ENCODE data around the gene EIF2S1. TPM values are rescaled to one million over a fixed set of nuclear protein-coding genes. Genes with fewer than 3 reads are reported as not detected.
A peak's percentile ranks its signal among the peaks of the same experiment; 100 is the strongest.
"Not testable (repeated sequence)": the region's sequence is repeated elsewhere in the genome, so short reads cannot be mapped to it uniquely, and the experiment has no call there.

Gene EIF2S1
- total RNA-seq, 2 donors from 2014 or later, result 95.0 to 198 TPM

DNA sequence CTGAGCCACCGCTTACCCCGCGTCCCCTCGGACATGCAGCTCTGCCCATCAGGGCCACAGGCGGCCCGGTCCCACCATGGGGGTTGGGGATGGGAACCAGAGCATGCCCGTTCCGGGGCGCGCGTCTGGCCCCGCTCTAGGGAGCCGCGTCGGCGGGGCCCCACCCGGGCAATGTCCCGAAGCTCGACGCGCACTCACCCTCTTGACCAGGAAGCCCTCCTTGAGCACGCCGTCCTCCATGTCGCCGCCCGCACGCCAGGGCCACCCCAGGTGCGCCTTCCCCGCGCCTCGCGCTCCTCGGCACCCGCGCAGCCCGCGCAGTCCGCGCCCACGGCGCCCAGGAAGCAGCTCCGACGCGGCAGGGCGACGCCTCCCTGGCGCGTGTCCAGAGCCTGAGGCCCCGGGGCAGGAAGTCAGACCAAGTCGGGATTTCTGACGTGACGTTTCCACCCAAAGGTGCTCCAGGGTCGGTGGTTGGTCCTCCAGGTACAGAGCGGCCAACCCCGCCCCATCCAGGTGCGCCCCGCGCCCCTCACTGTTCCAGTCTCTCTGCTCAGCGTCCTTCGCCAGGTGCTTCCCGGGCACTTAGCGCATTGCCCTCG lies 51.8 kb downstream of the EIF2S1 start, which contains the start of gene PLEK2:
TSS of gene PLEK2 (minus strand) at position 346 of the 602 bp plus-strand sequence. CDS start at position 240, 106 bp downstream.
- H3K27me3 Mint-ChIP-seq, result no peaks in the 10 kb centered on the region
- H3K36me3 Mint-ChIP-seq (ENCODE audit: low read depth), result no peaks in the 10 kb centered on the region
- peak; percentile 70 for ATAC-seq (replicated peaks)
- peak within 1 kb of the TSS; percentile 78 for H3K4me3 Mint-ChIP-seq
- H3K4me1 Mint-ChIP-seq, result peaks cover 5% of the 10 kb centered on the region
- H3K9me3 Mint-ChIP-seq, result no peaks in the 10 kb centered on the region
- H3K27ac Mint-ChIP-seq, result no peak within 1 kb of the TSS

DNA sequence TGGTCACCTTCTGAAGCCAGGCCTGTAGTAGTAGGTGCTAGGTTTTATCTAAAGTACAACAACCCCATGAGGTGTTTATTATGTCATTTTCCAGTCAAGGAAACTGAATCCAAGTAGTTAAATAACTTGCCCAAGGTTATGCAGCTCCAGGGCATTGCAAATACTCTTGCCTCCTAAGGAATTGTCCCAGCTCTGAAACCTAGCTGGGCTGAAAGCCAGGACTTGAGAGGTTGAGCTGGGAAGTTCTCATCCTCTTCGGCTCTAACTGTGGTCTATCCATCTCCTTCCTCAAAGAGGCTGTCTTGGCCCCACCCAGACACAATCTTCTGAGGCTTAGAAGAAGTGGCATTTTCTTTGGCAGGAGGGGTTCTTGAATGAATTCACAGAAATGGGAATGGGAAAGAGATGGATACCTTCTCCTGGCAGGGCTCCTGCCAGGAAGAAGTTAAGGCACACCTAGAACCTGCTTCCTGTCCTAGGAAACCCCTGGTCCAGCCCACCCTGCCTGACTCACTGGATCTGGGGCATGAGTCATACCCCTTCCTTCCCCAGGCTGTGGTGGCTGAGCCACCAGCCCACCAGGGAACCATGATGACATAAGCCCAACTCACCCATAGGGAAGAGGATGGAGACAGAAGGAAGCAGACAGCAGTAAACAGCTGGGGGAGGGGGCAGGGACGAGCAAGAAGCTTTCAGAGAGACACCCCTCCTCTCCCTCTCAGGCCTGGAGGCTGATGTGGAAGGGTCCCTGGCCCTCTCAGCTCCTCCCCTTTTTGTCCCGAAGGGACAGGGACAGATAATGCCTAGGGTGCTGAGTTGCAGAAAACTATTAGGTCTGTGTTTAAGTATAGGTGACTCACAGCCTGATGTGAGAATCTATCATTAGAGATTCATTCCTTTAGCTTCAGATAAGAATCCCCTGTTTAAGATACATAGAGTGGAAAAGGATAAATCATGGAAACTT lies 54.0 kb downstream of the EIF2S1 start:
- H3K36me3 Mint-ChIP-seq (ENCODE audit: low read depth), result no peaks in the 10 kb centered on the region
- peak overlapping the region; percentile 20 for H3K4me3 Mint-ChIP-seq
- no peaks in the 10 kb centered on the region for H3K27me3 Mint-ChIP-seq
- ATAC-seq (replicated peaks), result peak; percentile 89
- peak overlapping the region; percentile 66 for H3K27ac Mint-ChIP-seq
- H3K9me3 Mint-ChIP-seq, result no peaks in the 10 kb centered on the region
- peaks cover 5% of the 10 kb centered on the region for H3K4me1 Mint-ChIP-seq

DNA sequence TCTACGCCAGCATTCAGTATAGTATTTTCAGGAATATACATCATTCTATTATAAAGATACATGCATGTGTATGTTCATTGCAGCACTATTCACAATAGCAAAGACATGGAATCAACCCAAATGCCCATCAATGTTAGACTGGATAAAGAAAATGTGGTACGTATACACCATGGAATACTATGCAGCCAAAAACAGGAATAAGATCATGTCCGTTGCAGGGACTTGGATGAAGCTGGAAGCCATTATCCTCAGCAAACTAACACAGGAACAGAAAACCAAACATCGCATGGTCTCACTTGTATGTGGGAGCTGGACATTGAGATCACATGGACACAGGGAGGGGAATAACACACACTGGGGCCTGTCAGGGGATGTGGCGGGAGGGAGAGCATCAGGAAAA lies 55.5 kb downstream of the EIF2S1 start:
- not testable (repeated sequence) for H3K4me1 Mint-ChIP-seq; H3K36me3 Mint-ChIP-seq (ENCODE audit: low read depth); H3K27me3 Mint-ChIP-seq; ATAC-seq (replicated peaks); H3K9me3 Mint-ChIP-seq; H3K4me3 Mint-ChIP-seq; H3K27ac Mint-ChIP-seq

- H3K27me3 Mint-ChIP-seq, result no peaks in the 10 kb centered on the region
- H3K4me3 Mint-ChIP-seq, result no peak overlapping the region
- ATAC-seq (replicated peaks), result no peak
- H3K36me3 Mint-ChIP-seq (ENCODE audit: low read depth), result no peaks in the 10 kb centered on the region
- H3K9me3 Mint-ChIP-seq, result no peaks in the 10 kb centered on the region
- peaks cover 5% of the 10 kb centered on the region for H3K4me1 Mint-ChIP-seq
- no peak overlapping the region for H3K27ac Mint-ChIP-seq
Measured at GRCh38 chr14:67416085-67416484, 56.0 kb downstream of the EIF2S1 start.

DNA sequence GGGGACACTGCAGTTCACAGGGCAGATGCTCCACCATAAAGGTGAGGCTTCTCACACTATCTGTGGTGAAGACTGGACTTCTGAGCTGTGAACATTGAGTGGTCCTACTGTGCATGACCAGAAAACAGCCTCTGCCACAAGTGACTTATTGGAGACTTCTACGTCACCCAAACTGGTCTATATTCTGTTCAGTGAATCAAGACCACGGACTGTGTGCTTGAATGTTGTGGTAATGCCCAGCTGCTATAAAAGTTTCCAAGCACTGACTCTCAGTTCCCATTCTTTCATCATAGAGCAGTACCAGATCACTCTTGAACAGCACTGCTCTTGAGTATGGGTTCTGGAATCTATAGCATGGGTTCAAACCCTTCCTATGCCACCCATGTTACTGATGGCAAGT lies 56.7 kb downstream of the EIF2S1 start:
- ATAC-seq (replicated peaks), result no peak
- no peaks in the 10 kb centered on the region for H3K36me3 Mint-ChIP-seq (ENCODE audit: low read depth)
- no peak overlapping the region for H3K4me3 Mint-ChIP-seq
- H3K27ac Mint-ChIP-seq, result no peak overlapping the region
- H3K9me3 Mint-ChIP-seq, result no peaks in the 10 kb centered on the region
- H3K27me3 Mint-ChIP-seq, result no peaks in the 10 kb centered on the region
- peaks cover 5% of the 10 kb centered on the region for H3K4me1 Mint-ChIP-seq

DNA sequence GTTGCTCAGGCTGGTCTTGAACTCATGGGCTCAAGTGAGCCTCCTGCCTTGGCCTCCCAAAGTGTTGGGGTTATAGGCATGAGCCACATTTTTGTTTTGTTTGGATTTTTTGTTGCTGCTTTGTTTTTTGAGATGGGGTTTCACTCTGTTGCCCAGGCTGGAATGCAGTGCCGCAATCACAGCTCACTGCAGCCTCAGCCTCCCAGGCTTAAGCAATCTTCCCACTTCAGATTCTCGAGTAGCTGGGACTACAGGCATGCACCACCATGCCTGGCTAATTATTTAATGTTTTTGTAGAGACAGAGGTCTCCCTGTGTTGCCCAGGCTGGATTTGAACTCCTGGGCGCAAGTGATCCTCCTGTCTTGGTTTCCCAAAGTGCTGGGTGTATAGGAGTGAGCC lies 57.5 kb downstream of the EIF2S1 start:
- Mint-ChIP-seq H3K36me3 (ENCODE audit: low read depth) (no peaks in the 10 kb centered on the region), H3K4me3 (no peak overlapping the region), H3K27ac (no peak overlapping the region), H3K9me3 (no peaks in the 10 kb centered on the region), H3K27me3 (no peaks in the 10 kb centered on the region), H3K4me1 (peaks cover 5% of the 10 kb centered on the region)
- no peak for ATAC-seq (replicated peaks)

- Mint-ChIP-seq H3K4me1 (peaks cover 5% of the 10 kb centered on the region), H3K36me3 (ENCODE audit: low read depth) (no peaks in the 10 kb centered on the region), H3K9me3 (no peaks in the 10 kb centered on the region), H3K4me3 (no peak overlapping the region), H3K27me3 (peaks cover 4% of the 10 kb centered on the region), H3K27ac (no peak overlapping the region)
- no peak for ATAC-seq (replicated peaks)
Measured at GRCh38 chr14:67418401-67419191, 58.5 kb downstream of the EIF2S1 start.

GRCh38 chr14:67420102-67420739 lies 60.1 kb downstream of the EIF2S1 start:
- ATAC-seq (replicated peaks), result peak; percentile 59

DNA sequence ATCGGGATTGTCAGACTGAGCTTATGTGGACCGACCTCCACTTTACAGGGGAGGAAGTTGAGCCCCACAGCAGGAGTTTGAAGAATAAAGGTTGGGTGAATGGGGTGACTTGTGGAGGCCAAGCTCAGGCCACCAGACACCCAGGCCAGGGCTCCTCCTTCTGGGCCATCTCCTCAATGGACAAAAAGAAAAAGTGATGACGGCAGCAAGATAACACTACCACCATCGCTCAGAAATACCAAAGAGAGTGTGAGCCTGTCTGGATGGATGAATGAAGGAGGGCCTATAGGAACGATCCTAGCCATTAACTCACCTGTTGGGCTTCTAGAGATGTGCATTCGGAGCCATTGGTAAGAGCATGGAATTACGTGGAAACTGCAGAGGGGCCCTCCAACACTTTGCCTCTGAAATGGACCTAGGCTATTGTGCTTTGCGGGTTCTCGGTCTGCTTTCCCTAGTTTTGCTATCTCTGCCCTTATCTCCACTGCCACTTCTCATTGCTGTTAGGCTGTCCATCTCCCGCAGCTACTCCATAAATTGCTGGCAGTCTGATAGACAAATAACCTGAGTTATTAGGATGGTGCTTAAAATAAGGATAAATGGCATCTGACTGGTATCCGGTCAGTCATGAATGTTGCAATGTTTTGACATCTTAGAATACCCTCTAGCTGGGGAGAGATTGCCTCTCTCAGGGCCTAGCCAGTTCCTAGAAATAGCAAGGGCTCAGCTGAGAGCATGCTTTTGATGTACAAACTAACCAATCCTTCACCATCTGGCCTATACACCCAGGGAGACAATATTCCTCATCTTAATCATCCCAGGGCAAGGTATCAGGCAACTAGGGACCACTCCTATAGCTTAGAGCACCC lies 61.5 kb downstream of the EIF2S1 start:
- ATAC-seq (replicated peaks), result no peak
- H3K36me3 Mint-ChIP-seq (ENCODE audit: low read depth), result no peaks in the 10 kb centered on the region
- H3K27ac Mint-ChIP-seq, result no peak overlapping the region
- H3K4me1 Mint-ChIP-seq, result no peaks in the 10 kb centered on the region
- peaks cover 12% of the 10 kb centered on the region for H3K27me3 Mint-ChIP-seq
- no peaks in the 10 kb centered on the region for H3K9me3 Mint-ChIP-seq
- H3K4me3 Mint-ChIP-seq, result no peak overlapping the region

More at GRCh38 chr14:67420102-67420739, 60.1 kb downstream of the EIF2S1 start:
- H3K4me3 Mint-ChIP-seq, result no peak overlapping the region
- H3K27ac Mint-ChIP-seq, result no peak overlapping the region
- H3K4me1 Mint-ChIP-seq, result no peaks in the 10 kb centered on the region
- H3K36me3 Mint-ChIP-seq (ENCODE audit: low read depth), result no peaks in the 10 kb centered on the region
- no peaks in the 10 kb centered on the region for H3K9me3 Mint-ChIP-seq
- peaks cover 8% of the 10 kb centered on the region for H3K27me3 Mint-ChIP-seq

- Mint-ChIP-seq H3K36me3 (ENCODE audit: low read depth) (no peaks in the 10 kb centered on the region), H3K27me3 (peaks cover 17% of the 10 kb centered on the region), H3K9me3 (no peaks in the 10 kb centered on the region), H3K4me1 (no peaks in the 10 kb centered on the region), H3K27ac (no peak overlapping the region), H3K4me3 (no peak overlapping the region)
- ATAC-seq (replicated peaks), result no peak
Measured at GRCh38 chr14:67423424-67423823, 63.3 kb downstream of the EIF2S1 start.

DNA sequence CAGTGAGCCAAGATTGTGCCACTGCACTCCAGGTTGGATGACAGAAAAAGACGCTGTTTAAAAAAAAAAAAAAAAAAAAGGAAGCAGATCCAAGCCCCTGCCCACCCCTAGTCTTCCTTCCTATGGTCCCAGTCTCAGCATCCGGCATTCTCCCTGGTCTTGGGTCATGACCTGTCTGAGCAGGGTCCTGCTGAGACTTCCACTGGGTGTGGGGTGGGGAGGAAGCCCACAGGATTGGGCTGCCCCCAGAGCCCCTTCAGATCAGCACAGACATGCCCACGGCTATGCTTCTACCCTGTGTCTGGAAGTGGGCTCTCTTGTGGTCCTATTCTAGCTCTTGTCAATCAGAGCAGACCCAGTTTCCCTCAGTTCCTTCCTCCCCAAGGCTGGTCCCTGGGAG lies 64.4 kb downstream of the EIF2S1 start:
- Mint-ChIP-seq H3K27me3 (peaks cover 17% of the 10 kb centered on the region), H3K27ac (no peak overlapping the region), H3K36me3 (ENCODE audit: low read depth) (no peaks in the 10 kb centered on the region), H3K4me3 (no peak overlapping the region), H3K9me3 (no peaks in the 10 kb centered on the region), H3K4me1 (no peaks in the 10 kb centered on the region)
- ATAC-seq (replicated peaks), result no peak

GRCh38 chr14:67425608-67426007 lies 65.5 kb downstream of the EIF2S1 start:
- no peaks in the 10 kb centered on the region for H3K4me1 Mint-ChIP-seq
- H3K9me3 Mint-ChIP-seq, result no peaks in the 10 kb centered on the region
- no peak overlapping the region for H3K27ac Mint-ChIP-seq
- H3K36me3 Mint-ChIP-seq (ENCODE audit: low read depth), result no peaks in the 10 kb centered on the region
- H3K27me3 Mint-ChIP-seq, result peaks cover 17% of the 10 kb centered on the region
- no peak for ATAC-seq (replicated peaks)
- no peak overlapping the region for H3K4me3 Mint-ChIP-seq

GRCh38 chr14:67426161-67426560 lies 66.0 kb downstream of the EIF2S1 start:
- peaks cover 17% of the 10 kb centered on the region for H3K27me3 Mint-ChIP-seq
- no peak for ATAC-seq (replicated peaks)
- no peaks in the 10 kb centered on the region for H3K9me3 Mint-ChIP-seq
- no peaks in the 10 kb centered on the region for H3K4me1 Mint-ChIP-seq
- H3K4me3 Mint-ChIP-seq, result no peak overlapping the region
- H3K36me3 Mint-ChIP-seq (ENCODE audit: low read depth), result no peaks in the 10 kb centered on the region
- no peak overlapping the region for H3K27ac Mint-ChIP-seq
